ENCODE data around the gene ULK2.

DNA sequence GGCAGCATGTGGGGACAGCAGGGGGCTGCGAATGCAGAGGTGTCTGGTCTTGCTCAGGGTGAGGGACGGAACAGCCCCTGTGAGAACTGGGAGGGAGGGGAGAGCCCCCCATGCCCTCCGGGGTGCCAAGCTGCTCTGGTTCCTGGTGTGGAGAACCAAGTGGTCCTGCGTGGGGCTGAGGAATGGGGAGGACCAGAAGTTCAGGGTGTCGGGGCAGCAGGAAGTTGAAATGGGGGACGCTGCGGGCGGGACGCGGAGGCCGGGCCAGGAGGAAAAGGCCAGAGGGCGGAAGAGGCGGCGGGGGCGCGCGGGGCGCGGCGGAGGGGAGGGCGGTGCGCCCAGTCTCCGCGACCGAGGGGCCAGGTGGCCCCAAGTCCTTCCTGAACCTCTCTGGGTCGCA, 123.2 kb downstream of the ULK2 start:
- TF ChIP-seq, protein P1, sequence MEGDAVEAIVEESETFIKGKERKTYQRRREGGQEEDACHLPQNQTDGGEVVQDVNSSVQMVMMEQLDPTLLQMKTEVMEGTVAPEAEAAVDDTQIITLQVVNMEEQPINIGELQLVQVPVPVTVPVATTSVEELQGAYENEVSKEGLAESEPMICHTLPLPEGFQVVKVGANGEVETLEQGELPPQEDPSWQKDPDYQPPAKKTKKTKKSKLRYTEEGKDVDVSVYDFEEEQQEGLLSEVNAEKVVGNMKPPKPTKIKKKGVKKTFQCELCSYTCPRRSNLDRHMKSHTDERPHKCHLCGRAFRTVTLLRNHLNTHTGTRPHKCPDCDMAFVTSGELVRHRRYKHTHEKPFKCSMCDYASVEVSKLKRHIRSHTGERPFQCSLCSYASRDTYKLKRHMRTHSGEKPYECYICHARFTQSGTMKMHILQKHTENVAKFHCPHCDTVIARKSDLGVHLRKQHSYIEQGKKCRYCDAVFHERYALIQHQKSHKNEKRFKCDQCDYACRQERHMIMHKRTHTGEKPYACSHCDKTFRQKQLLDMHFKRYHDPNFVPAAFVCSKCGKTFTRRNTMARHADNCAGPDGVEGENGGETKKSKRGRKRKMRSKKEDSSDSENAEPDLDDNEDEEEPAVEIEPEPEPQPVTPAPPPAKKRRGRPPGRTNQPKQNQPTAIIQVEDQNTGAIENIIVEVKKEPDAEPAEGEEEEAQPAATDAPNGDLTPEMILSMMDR (IDR thresholded peaks at IDR 0.05; ENCODE audit: low read depth, low read length, poor library complexity, severe bottlenecking): no peak
- no peak for TF ChIP-seq EZH2phosphoT487 (IDR thresholded peaks at IDR 0.05; ENCODE audit: borderline replicate concordance, low read length)
